HEK293 (cell line): ENCODE data around the gene CADM1.

Source experiments
- ATF2 ChIP-seq: fragments of 450-650 bp; formaldehyde crosslinking; IDR thresholded peaks from 2 replicates; pipeline ENCODE4 v1.5.1; 2016; ENCODE audit warnings: missing biosample characterization, missing genetic modification characterization, low read depth
- BCL11A ChIP-seq: fragments of 450-650 bp; formaldehyde crosslinking; IDR thresholded peaks from 2 replicates; pipeline ENCODE4 v1.5.1; 2016; ENCODE audit warnings: low read depth, missing biosample characterization, missing genetic modification characterization
- BCL11B ChIP-seq: fragments of 450-650 bp; formaldehyde crosslinking; IDR thresholded peaks from 2 replicates; pipeline ENCODE4 v1.5.1; 2016; ENCODE audit warnings: low read depth, missing biosample characterization, missing genetic modification characterization
- FEZF1 ChIP-seq: fragments of 450-650 bp; formaldehyde crosslinking; IDR thresholded peaks from 2 replicates; pipeline ENCODE4 v1.5.1; 2016; ENCODE audit warnings: missing biosample characterization, missing genetic modification characterization
- GLI2 ChIP-seq: fragments of 450-650 bp; formaldehyde crosslinking; IDR thresholded peaks from 2 replicates; pipeline ENCODE4; 2017; ENCODE audit warnings: missing biosample characterization, missing genetic modification characterization, low read depth, borderline replicate concordance
- HIC1 ChIP-seq: fragments of 450-650 bp; formaldehyde crosslinking; IDR thresholded peaks from 2 replicates; pipeline ENCODE4 v1.5.1; 2016; ENCODE audit warnings: missing biosample characterization, missing genetic modification characterization
- PBX3 ChIP-seq: sonication (generic); formaldehyde crosslinking; IDR thresholded peaks from 2 replicates; pipeline ENCODE4 v1.8.1; 2022; ENCODE audit warnings: mild to moderate bottlenecking, moderate library complexity, missing genetic modification reagents
- REST ChIP-seq: fragments of 450-650 bp; formaldehyde crosslinking; IDR thresholded peaks from 2 replicates; pipeline ENCODE4 v1.5.1; 2016; ENCODE audit warnings: missing biosample characterization, missing genetic modification characterization
- SP3 ChIP-seq: fragments of 450-650 bp; formaldehyde crosslinking; IDR thresholded peaks from 2 replicates; pipeline ENCODE4 v1.5.1; 2016; ENCODE audit warnings: missing biosample characterization, missing genetic modification characterization
- SP7 ChIP-seq: fragments of 450-650 bp; formaldehyde crosslinking; IDR thresholded peaks from 2 replicates; pipeline ENCODE4 v1.5.1; 2016; ENCODE audit warnings: missing biosample characterization, missing genetic modification characterization
- WT1 ChIP-seq: fragments of 450-650 bp; formaldehyde crosslinking; IDR thresholded peaks from 2 replicates; pipeline ENCODE4 v1.5.1; 2016; ENCODE audit warnings: missing biosample characterization, missing genetic modification characterization
- ZEB2 ChIP-seq: fragments of 450-650 bp; formaldehyde crosslinking; IDR thresholded peaks from 2 replicates; pipeline ENCODE4 v1.5.1; 2016; ENCODE audit warnings: missing biosample characterization, missing genetic modification characterization
- ZNF223 ChIP-seq: fragments of 450-650 bp; formaldehyde crosslinking; IDR thresholded peaks from 2 replicates; pipeline ENCODE4 v1.5.1; 2016; ENCODE audit warnings: missing biosample characterization, missing genetic modification characterization
- ZNF324 ChIP-seq: fragments of 450-650 bp; formaldehyde crosslinking; IDR thresholded peaks from 2 replicates; pipeline ENCODE4 v1.5.1; 2016; ENCODE audit warnings: missing biosample characterization, missing genetic modification characterization
- ZNF354C ChIP-seq: fragments of 450-650 bp; formaldehyde crosslinking; IDR thresholded peaks from 2 replicates; pipeline ENCODE4 v1.5.1; 2016; ENCODE audit warnings: missing biosample characterization, missing genetic modification characterization, low read depth, borderline replicate concordance
- ZNF473 ChIP-seq: fragments of 450-650 bp; formaldehyde crosslinking; IDR thresholded peaks from 2 replicates; pipeline ENCODE4 v1.5.1; 2017; ENCODE audit warnings: missing biosample characterization, missing genetic modification characterization
- ZNF48 ChIP-seq: fragments of 450-650 bp; formaldehyde crosslinking; IDR thresholded peaks from 2 replicates; pipeline ENCODE4 v1.5.1; 2016; ENCODE audit warnings: missing biosample characterization, missing genetic modification characterization
- ZNF518A ChIP-seq: fragments of 450-650 bp; formaldehyde crosslinking; conservative IDR thresholded peaks from 2 replicates; pipeline ENCODE4 v1.5.1; 2016; ENCODE audit warnings: low read depth, missing biosample characterization, missing genetic modification characterization
- ZNF580 ChIP-seq: fragments of 450-650 bp; formaldehyde crosslinking; IDR thresholded peaks from 2 replicates; pipeline ENCODE4 v1.5.1; 2016; ENCODE audit warnings: missing biosample characterization, missing genetic modification characterization
- ZNF629 ChIP-seq: fragments of 450-650 bp; formaldehyde crosslinking; IDR thresholded peaks from 2 replicates; pipeline ENCODE4 v1.5.1; 2017; ENCODE audit warnings: missing biosample characterization, missing genetic modification characterization
- ZNF670 ChIP-seq: fragments of 450-650 bp; formaldehyde crosslinking; IDR thresholded peaks from 2 replicates; pipeline ENCODE4 v1.5.1; 2016; ENCODE audit warnings: missing biosample characterization, missing genetic modification characterization, low read depth
- ZNF704 ChIP-seq: fragments of 450-650 bp; formaldehyde crosslinking; IDR thresholded peaks from 2 replicates; pipeline ENCODE4 v1.5.1; 2016; ENCODE audit warnings: missing biosample characterization, missing genetic modification characterization
- ZNF776 ChIP-seq: fragments of 450-650 bp; formaldehyde crosslinking; IDR thresholded peaks from 2 replicates; pipeline ENCODE4 v1.5.0; 2017; ENCODE audit warnings: missing biosample characterization, missing genetic modification characterization, borderline replicate concordance
- ZNF843 ChIP-seq: fragments of 450-650 bp; formaldehyde crosslinking; IDR thresholded peaks from 2 replicates; pipeline ENCODE4 v1.5.1; 2016; ENCODE audit warnings: missing biosample characterization, missing genetic modification characterization

Gene CADM1

GRCh38 chr11:115418626-115419025, 85.6 kb downstream of the CADM1 start (continued):
- 0 out of 2 replicates have a peak, but pooled peaks have one; percentile 17 for TF ChIP-seq ZNF629
- no peak for TF ChIP-seq ZNF704
- no peak for TF ChIP-seq ZNF473 (tag by site-specific recombination)
- no peak for TF ChIP-seq ZNF776 (tag by site-specific recombination)
- no peak for TF ChIP-seq SP7
- TF ChIP-seq ZNF324, result no peak
- TF ChIP-seq ZNF580, result no peak
- no peak for TF ChIP-seq BCL11B (tag by site-specific recombination)
- TF ChIP-seq WT1 (tag by site-specific recombination), result peak; percentile 34; the same call in 1 of the 2 replicates
- no peak for TF ChIP-seq ATF2 (tag by site-specific recombination)
- TF ChIP-seq BCL11A, result no peak
- peak; percentile 49; the same call in 1 of the 2 replicates for TF ChIP-seq FEZF1 (tag by site-specific recombination)
- no peak for TF ChIP-seq ZNF223 (tag by site-specific recombination)
- no peak for TF ChIP-seq PBX3 (CRISPR knock-in tag)
- TF ChIP-seq SP3, result no peak
- TF ChIP-seq GLI2, result 0 out of 2 replicates have a peak, but pooled peaks have one; percentile 48
- no peak for TF ChIP-seq HIC1 (tag by site-specific recombination)
- TF ChIP-seq ZEB2, result peak; percentile 47; the same call in 1 of the 2 replicates
- no peak for TF ChIP-seq ZNF670 (tag by site-specific recombination)
- TF ChIP-seq ZNF843 (tag by site-specific recombination), result peak; percentile 47; the same call in 1 of the 2 replicates
- TF ChIP-seq ZNF354C (tag by site-specific recombination), result no peak
- no peak for TF ChIP-seq ZNF518A
- TF ChIP-seq REST (tag by site-specific recombination), result no peak
- no peak for TF ChIP-seq ZNF48 (tag by site-specific recombination)
